GM12872 (cell line): ENCODE results near the gene ACKR3.

Experiments
- CTCF ChIP-seq: IDR thresholded peaks from 3 replicates; pipeline ENCODE4 v1.5.1; 2011; ENCODE audit warnings: low read depth, mild to moderate bottlenecking, low read length, moderate library complexity; ENCODE audit not compliant: insufficient read depth

ACKR3 gene

GRCh38 chr2:236583621-236584203, 14.1 kb downstream of the ACKR3 start:
- TF ChIP-seq CTCF: no peak

GRCh38 chr2:236584521-236585384, 15.1 kb downstream of the ACKR3 start:
- TF ChIP-seq CTCF: no peak

- no peak for TF ChIP-seq CTCF
These were observed 16.3 kb downstream of the ACKR3 start for GRCh38 chr2:236585966-236586365.

GRCh38 chr2:236587861-236588815, 18.5 kb downstream of the ACKR3 start:
- TF ChIP-seq CTCF: no peak

GRCh38 chr2:236588932-236589592, 19.4 kb downstream of the ACKR3 start:
- no peak for TF ChIP-seq CTCF

GRCh38 chr2:236590846-236591245, 21.2 kb downstream of the ACKR3 start:
- TF ChIP-seq CTCF: no peak
